GM19397 (cell line): ENCODE data around the gene P4HB.

Experiments
- ATAC-seq: cut with Tn5 transposase; IDR thresholded peaks from one replicate; pipeline ENCODE4 v1.9.1; 2021; ENCODE audit warnings: mild to moderate bottlenecking, moderate library complexity; ENCODE audit not compliant: unreplicated experiment

The P4HB gene

GRCh38 chr17:81833160-81833920 lies 27.0 kb downstream of the P4HB start, which contains the start of gene MCRIP1:
MCRIP1 (minus strand) TSS chr17:81833291; CDS start chr17:81824506, 8,785 bp downstream.
- peak; percentile 86 for ATAC-seq

GRCh38 chr17:81832608-81833159 lies 27.7 kb downstream of the P4HB start:
- peak; percentile 5 for ATAC-seq

GRCh38 chr17:81831957-81832607 lies 28.3 kb downstream of the P4HB start:
- no peak for ATAC-seq

GRCh38 chr17:81831563-81831956 lies 28.8 kb downstream of the P4HB start:
- no peak for ATAC-seq

- no peak for ATAC-seq
Observed at GRCh38 chr17:81829858-81830257, 30.5 kb downstream of the P4HB start.

- ATAC-seq, result no peak
Observed at GRCh38 chr17:81828656-81829055, 31.7 kb downstream of the P4HB start.

- no peak for ATAC-seq
Observed at GRCh38 chr17:81825841-81826466, 34.4 kb downstream of the P4HB start.

GRCh38 chr17:81824595-81824994 lies 35.7 kb downstream of the P4HB start:
- no peak for ATAC-seq

- no peak for ATAC-seq
Observed at GRCh38 chr17:81823820-81824550, 36.4 kb downstream of the P4HB start.

- no peak for ATAC-seq
Observed at GRCh38 chr17:81822996-81823819, 37.1 kb downstream of the P4HB start.

- no peak for ATAC-seq
Observed at GRCh38 chr17:81822312-81822637, 38.1 kb downstream of the P4HB start.

- ATAC-seq, result no peak
Observed at GRCh38 chr17:81821603-81822311, 38.6 kb downstream of the P4HB start.

GRCh38 chr17:81821147-81821546 lies 39.2 kb downstream of the P4HB start:
- ATAC-seq, result no peak

GRCh38 chr17:81819708-81820107 lies 40.6 kb downstream of the P4HB start:
- no peak for ATAC-seq

- no peak for ATAC-seq
Observed at GRCh38 chr17:81817758-81818147, 42.6 kb downstream of the P4HB start.

GRCh38 chr17:81815646-81815986 lies 44.7 kb downstream of the P4HB start:
- ATAC-seq, result no peak

GRCh38 chr17:81814748-81815645 lies 45.3 kb downstream of the P4HB start:
- ATAC-seq, result no peak

GRCh38 chr17:81813861-81814683 lies 46.3 kb downstream of the P4HB start:
- ATAC-seq, result no peak
